K562 (cell line): ENCODE data around the gene SLC7A9. TPM values are rescaled to one million over a fixed set of nuclear protein-coding genes. Genes with fewer than 3 reads are reported as not detected.

Source experiments
- RBM15 ChIP-seq: fragments of 200-400 bp; formaldehyde crosslinking; IDR thresholded peaks from 2 replicates; pipeline ENCODE4 v1.6.1; 2018; ENCODE audit warnings: mild to moderate bottlenecking, low read length, moderate library complexity; ENCODE audit not compliant: insufficient read depth
- TARDBP ChIP-seq: fragments of 450-650 bp; IDR thresholded peaks from 2 replicates; pipeline ENCODE4 v1.6.1; 2016
- ZBTB40 ChIP-seq, 2 experiments: fragments of 450-650 bp in 1 of 2; sonication (generic) in 1 of 2; formaldehyde crosslinking in 1 of 2; IDR thresholded peaks; 2 replicates each; pipeline versions ENCODE4 v1.7.1 to v1.9.0; 2016 to 2022; ENCODE audit warnings: inconsistent platforms in 1 of 2, mild to moderate bottlenecking in 1 of 2, missing genetic modification reagents in 1 of 2
- ZNF282 ChIP-seq: sonication (generic); formaldehyde crosslinking; IDR thresholded peaks from 2 replicates; pipeline ENCODE4 v1.8.1; 2023; ENCODE audit warnings: missing genetic modification reagents
- polyA plus RNA-seq, 8 experiments: library from polyadenylated mRNA; depleted of rRNA in 4 of 8; stranded (reverse) in 5 of 8; unstranded in 3 of 8; fragments of >200 nt; fragmentation: Nextera tagmentation in 2 of 8; fragmentation: Illumina TruSeq in 1 of 8; extraction: Ambion mirVana in 2 of 8; extraction: Trizol in 1 of 8; gene quantifications; 2 replicates each; pipeline versions ENCODE4 v1.2.1 to v1.2.3, GENCODE V29; 2011 to 2014; ENCODE audit warnings: inconsistent platforms in 1 of 8, missing spikeins in 1 of 8
- total RNA-seq, 7 experiments: library from RNA; depleted of rRNA in 6 of 7; stranded (reverse); fragments of >200 nt in 6 of 7; fragmentation: Illumina TruSeq in 2 of 7; extraction: Trizol in 2 of 7; gene quantifications; 2 replicates each; pipeline versions ENCODE4 v1.2.1 to v1.2.3, GENCODE V29; 2011 to 2021; ENCODE audit warnings: low replicate concordance in 1 of 7

Gene SLC7A9
- total and polyA plus RNA-seq, 9 of the 15 experiments (the other 6 are each of a cell fraction or from before 2014, with no cell fraction given), result not detected

- TF ChIP-seq ZBTB40 (IDR thresholded peaks at IDR 0.05) (no peak), ZBTB40 (CRISPR knock-in tag; IDR thresholded peaks at IDR 0.05) (no peak), ZNF282 (CRISPR knock-in tag) (no peak), TARDBP (no peak), RBM15 (no peak)
Observed at GRCh38 chr19:32880622-32881021, 11.1 kb upstream of the SLC7A9 start (continued).
